ENCODE results near the gene NUDT12.

NUDT12 gene

GRCh38 chr5:103582364-103582763 lies 19.8 kb upstream of the NUDT12 start:
- no peak overlapping the region for H2AFZ ChIP-seq (ENCODE audit: low read length, unreplicated experiment)
- no peak overlapping the region for H3K27ac ChIP-seq (ENCODE audit: low read depth, low read length)
- no peaks in the 10 kb centered on the region for H3K36me3 ChIP-seq (ENCODE audit: insufficient read depth, low read length)
- H3K4me1 ChIP-seq (ENCODE audit: control insufficient read depth, insufficient read depth, low read length, unreplicated experiment): no peaks in the 10 kb centered on the region
- no peaks in the 10 kb centered on the region for H3K27me3 ChIP-seq (ENCODE audit: insufficient read depth, low read length)
- H3K79me2 ChIP-seq (ENCODE audit: control insufficient read depth, insufficient read depth, low read length, unreplicated experiment): no peaks in the 10 kb centered on the region
- no peak overlapping the region for H3K4me3 ChIP-seq (ENCODE audit: low read depth, low read length)

- H2AFZ ChIP-seq (ENCODE audit: low read length, unreplicated experiment): no peak overlapping the region
- H3K79me2 ChIP-seq (ENCODE audit: control insufficient read depth, insufficient read depth, low read length, unreplicated experiment): no peaks in the 10 kb centered on the region
- no peak overlapping the region for H3K4me3 ChIP-seq (ENCODE audit: low read depth, low read length)
- peaks cover 9% of the 10 kb centered on the region for H3K4me1 ChIP-seq (ENCODE audit: control insufficient read depth, insufficient read depth, low read length, unreplicated experiment)
- H3K27me3 ChIP-seq (ENCODE audit: insufficient read depth, low read length): no peaks in the 10 kb centered on the region
- no peaks in the 10 kb centered on the region for H3K36me3 ChIP-seq (ENCODE audit: insufficient read depth, low read length)
- no peak overlapping the region for H3K27ac ChIP-seq (ENCODE audit: low read depth, low read length)
Measured at GRCh38 chr5:103573411-103573810, 10.8 kb upstream of the NUDT12 start.

- Histone ChIP-seq H3K4me3 (ENCODE audit: low read depth, low read length) (no peak overlapping the region), H3K36me3 (ENCODE audit: insufficient read depth, low read length) (no peaks in the 10 kb centered on the region), H3K27ac (ENCODE audit: low read depth, low read length) (no peak overlapping the region), H3K4me1 (ENCODE audit: control insufficient read depth, insufficient read depth, low read length, unreplicated experiment) (peaks cover 9% of the 10 kb centered on the region), H3K27me3 (ENCODE audit: insufficient read depth, low read length) (no peaks in the 10 kb centered on the region), H3K79me2 (ENCODE audit: control insufficient read depth, insufficient read depth, low read length, unreplicated experiment) (no peaks in the 10 kb centered on the region), H2AFZ (ENCODE audit: low read length, unreplicated experiment) (no peak overlapping the region)
Measured at GRCh38 chr5:103572454-103572853, 9.9 kb upstream of the NUDT12 start.

- Histone ChIP-seq H3K4me3 (ENCODE audit: low read depth, low read length) (no peak overlapping the region), H3K79me2 (ENCODE audit: control insufficient read depth, insufficient read depth, low read length, unreplicated experiment) (no peaks in the 10 kb centered on the region), H3K4me1 (ENCODE audit: control insufficient read depth, insufficient read depth, low read length, unreplicated experiment) (peaks cover 9% of the 10 kb centered on the region), H2AFZ (ENCODE audit: low read length, unreplicated experiment) (no peak overlapping the region), H3K27me3 (ENCODE audit: insufficient read depth, low read length) (no peaks in the 10 kb centered on the region), H3K27ac (ENCODE audit: low read depth, low read length) (no peak overlapping the region), H3K36me3 (ENCODE audit: insufficient read depth, low read length) (no peaks in the 10 kb centered on the region)
Measured at GRCh38 chr5:103571730-103572129, 9.1 kb upstream of the NUDT12 start.

- Histone ChIP-seq H3K79me2 (ENCODE audit: control insufficient read depth, insufficient read depth, low read length, unreplicated experiment) (no peaks in the 10 kb centered on the region), H3K27ac (ENCODE audit: low read depth, low read length) (no peak overlapping the region), H3K4me3 (ENCODE audit: low read depth, low read length) (no peak overlapping the region), H2AFZ (ENCODE audit: low read length, unreplicated experiment) (peak overlapping the region; percentile 55), H3K27me3 (ENCODE audit: insufficient read depth, low read length) (no peaks in the 10 kb centered on the region), H3K4me1 (ENCODE audit: control insufficient read depth, insufficient read depth, low read length, unreplicated experiment) (peaks cover 9% of the 10 kb centered on the region), H3K36me3 (ENCODE audit: insufficient read depth, low read length) (no peaks in the 10 kb centered on the region)
Measured at GRCh38 chr5:103569313-103570060, 6.9 kb upstream of the NUDT12 start.

- Histone ChIP-seq H3K4me1 (ENCODE audit: control insufficient read depth, insufficient read depth, low read length, unreplicated experiment) (peaks cover 18% of the 10 kb centered on the region), H3K27ac (ENCODE audit: low read depth, low read length) (no peak overlapping the region), H3K4me3 (ENCODE audit: low read depth, low read length) (no peak overlapping the region), H3K36me3 (ENCODE audit: insufficient read depth, low read length) (no peaks in the 10 kb centered on the region), H2AFZ (ENCODE audit: low read length, unreplicated experiment) (peak overlapping the region; percentile 22), H3K79me2 (ENCODE audit: control insufficient read depth, insufficient read depth, low read length, unreplicated experiment) (peaks cover 10% of the 10 kb centered on the region), H3K27me3 (ENCODE audit: insufficient read depth, low read length) (no peaks in the 10 kb centered on the region)
Measured at GRCh38 chr5:103565719-103566118, 3.1 kb upstream of the NUDT12 start.

GRCh38 chr5:103561685-103562452 lies 720 bp downstream of the NUDT12 start:
- H3K36me3 ChIP-seq (ENCODE audit: insufficient read depth, low read length): no peaks in the 10 kb centered on the region
- H3K4me3 ChIP-seq (ENCODE audit: low read depth, low read length): peak overlapping the region; percentile 91
- peaks cover 9% of the 10 kb centered on the region for H3K4me1 ChIP-seq (ENCODE audit: control insufficient read depth, insufficient read depth, low read length, unreplicated experiment)
- peaks cover 12% of the 10 kb centered on the region for H3K79me2 ChIP-seq (ENCODE audit: control insufficient read depth, insufficient read depth, low read length, unreplicated experiment)
- peak overlapping the region; percentile 96 for H2AFZ ChIP-seq (ENCODE audit: low read length, unreplicated experiment)
- H3K27ac ChIP-seq (ENCODE audit: low read depth, low read length): peak overlapping the region; percentile 75
- H3K27me3 ChIP-seq (ENCODE audit: insufficient read depth, low read length): no peaks in the 10 kb centered on the region

- H2AFZ ChIP-seq (ENCODE audit: low read length, unreplicated experiment): no peak overlapping the region
- H3K4me3 ChIP-seq (ENCODE audit: low read depth, low read length): no peak overlapping the region
- H3K4me1 ChIP-seq (ENCODE audit: control insufficient read depth, insufficient read depth, low read length, unreplicated experiment): peaks cover 9% of the 10 kb centered on the region
- H3K79me2 ChIP-seq (ENCODE audit: control insufficient read depth, insufficient read depth, low read length, unreplicated experiment): peaks cover 12% of the 10 kb centered on the region
- H3K27me3 ChIP-seq (ENCODE audit: insufficient read depth, low read length): no peaks in the 10 kb centered on the region
- no peak overlapping the region for H3K27ac ChIP-seq (ENCODE audit: low read depth, low read length)
- peaks cover under 1% of the 10 kb centered on the region; the same call in 1 of the 2 replicates for H3K36me3 ChIP-seq (ENCODE audit: insufficient read depth, low read length)
Measured at GRCh38 chr5:103560826-103561225, 1.8 kb downstream of the NUDT12 start.

- Histone ChIP-seq H3K27me3 (ENCODE audit: insufficient read depth, low read length) (no peaks in the 10 kb centered on the region), H3K79me2 (ENCODE audit: control insufficient read depth, insufficient read depth, low read length, unreplicated experiment) (no peaks in the 10 kb centered on the region), H2AFZ (ENCODE audit: low read length, unreplicated experiment) (no peak overlapping the region), H3K27ac (ENCODE audit: low read depth, low read length) (no peak overlapping the region), H3K4me3 (ENCODE audit: low read depth, low read length) (no peak overlapping the region), H3K36me3 (ENCODE audit: insufficient read depth, low read length) (peaks cover 7% of the 10 kb centered on the region), H3K4me1 (ENCODE audit: control insufficient read depth, insufficient read depth, low read length, unreplicated experiment) (no peaks in the 10 kb centered on the region)
Measured at GRCh38 chr5:103546858-103547257, 15.7 kb downstream of the NUDT12 start.

GRCh38 chr5:103542441-103542840 lies 20.1 kb downstream of the NUDT12 start:
- H2AFZ ChIP-seq (ENCODE audit: low read length, unreplicated experiment): no peak overlapping the region
- no peaks in the 10 kb centered on the region for H3K4me1 ChIP-seq (ENCODE audit: control insufficient read depth, insufficient read depth, low read length, unreplicated experiment)
- no peak overlapping the region for H3K27ac ChIP-seq (ENCODE audit: low read depth, low read length)
- no peaks in the 10 kb centered on the region for H3K79me2 ChIP-seq (ENCODE audit: control insufficient read depth, insufficient read depth, low read length, unreplicated experiment)
- H3K36me3 ChIP-seq (ENCODE audit: insufficient read depth, low read length): no peaks in the 10 kb centered on the region
- no peaks in the 10 kb centered on the region for H3K27me3 ChIP-seq (ENCODE audit: insufficient read depth, low read length)
- no peak overlapping the region for H3K4me3 ChIP-seq (ENCODE audit: low read depth, low read length)

- no peak overlapping the region for H2AFZ ChIP-seq (ENCODE audit: low read length, unreplicated experiment)
- H3K4me1 ChIP-seq (ENCODE audit: control insufficient read depth, insufficient read depth, low read length, unreplicated experiment): no peaks in the 10 kb centered on the region
- H3K36me3 ChIP-seq (ENCODE audit: insufficient read depth, low read length): no peaks in the 10 kb centered on the region
- no peaks in the 10 kb centered on the region for H3K79me2 ChIP-seq (ENCODE audit: control insufficient read depth, insufficient read depth, low read length, unreplicated experiment)
- H3K27me3 ChIP-seq (ENCODE audit: insufficient read depth, low read length): no peaks in the 10 kb centered on the region
- H3K4me3 ChIP-seq (ENCODE audit: low read depth, low read length): no peak overlapping the region
- no peak overlapping the region for H3K27ac ChIP-seq (ENCODE audit: low read depth, low read length)
Measured at GRCh38 chr5:103541569-103541968, 21.0 kb downstream of the NUDT12 start.

All from ACC112 (cell line).